Measurements from ENCODE around the gene ARMC5.

Gene ARMC5

DNA sequence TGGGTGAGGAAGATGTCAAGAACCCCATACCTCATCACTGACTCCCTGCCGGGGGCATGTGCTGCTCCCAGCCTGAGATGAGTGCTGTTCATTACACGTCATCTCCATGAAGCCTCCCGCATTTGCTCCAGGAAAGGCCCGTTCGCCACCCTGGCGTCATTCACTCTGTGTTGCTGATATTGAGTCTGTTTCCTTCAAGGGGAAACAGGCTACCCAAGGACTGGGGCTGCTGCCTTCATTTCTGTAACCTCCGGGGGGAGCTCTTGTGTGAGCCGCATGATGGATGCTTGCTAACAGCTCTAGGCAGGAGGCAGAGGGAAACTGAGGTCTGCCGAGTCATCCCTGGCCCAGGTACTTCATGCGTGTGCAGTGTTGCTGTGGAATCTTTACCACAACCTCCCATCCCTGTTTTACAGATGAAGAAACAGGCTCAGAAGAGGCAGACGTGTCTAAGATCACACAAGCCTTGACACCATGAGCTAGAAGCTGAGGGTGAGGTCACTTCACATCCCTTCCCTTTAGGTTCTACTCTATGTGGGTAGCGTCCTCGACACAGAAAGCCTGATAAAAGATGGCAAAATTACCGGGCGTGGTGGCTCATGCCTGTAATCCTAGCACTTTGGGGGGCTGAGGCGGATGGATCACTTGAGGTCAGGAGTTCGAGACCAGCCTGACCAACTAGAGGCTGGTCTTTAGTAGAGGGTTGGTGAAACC is 3.5 kb upstream of the ARMC5 start:
- no peak for ATAC-seq
- no peak for TF ChIP-seq ESRRG (CRISPR knock-in tag; IDR thresholded peaks at IDR 0.05)
- TF ChIP-seq ZNF8 (CRISPR knock-in tag; IDR thresholded peaks at IDR 0.05): no peak
- TF ChIP-seq ZFP30 (CRISPR knock-in tag; IDR thresholded peaks at IDR 0.05): no peak
- no peak for TF ChIP-seq TSHZ2 (CRISPR knock-in tag; IDR thresholded peaks at IDR 0.05)
- TF ChIP-seq ZC3H10 (CRISPR knock-in tag; IDR thresholded peaks at IDR 0.05): no peak
- TF ChIP-seq ISL1 (CRISPR knock-in tag; IDR thresholded peaks at IDR 0.05): no peak
- TF ChIP-seq RARB (CRISPR knock-in tag; IDR thresholded peaks at IDR 0.05): no peak
- TF ChIP-seq PPARA (CRISPR knock-in tag; IDR thresholded peaks at IDR 0.05; ENCODE audit: borderline replicate concordance): no peak
- no peak for TF ChIP-seq CSDC2 (CRISPR knock-in tag; IDR thresholded peaks at IDR 0.05)
- TF ChIP-seq SNAI2 (CRISPR knock-in tag; IDR thresholded peaks at IDR 0.05): no peak
- TF ChIP-seq ARNTL (CRISPR knock-in tag; IDR thresholded peaks at IDR 0.05; ENCODE audit: borderline replicate concordance, low read depth): no peak
- no peak for TF ChIP-seq ZNF70 (CRISPR knock-in tag; IDR thresholded peaks at IDR 0.05)
- TF ChIP-seq TCF4 (CRISPR knock-in tag; IDR thresholded peaks at IDR 0.05; ENCODE audit: borderline replicate concordance): no peak
- TF ChIP-seq TOX (CRISPR knock-in tag; IDR thresholded peaks at IDR 0.05; ENCODE audit: borderline replicate concordance): no peak
- no peak for TF ChIP-seq ZFP3 (CRISPR knock-in tag; IDR thresholded peaks at IDR 0.05)
- TF ChIP-seq GLIS3 (CRISPR knock-in tag; IDR thresholded peaks at IDR 0.05): no peak
- no peak for TF ChIP-seq BACH2 (CRISPR knock-in tag; IDR thresholded peaks at IDR 0.05; ENCODE audit: borderline replicate concordance)

DNA sequence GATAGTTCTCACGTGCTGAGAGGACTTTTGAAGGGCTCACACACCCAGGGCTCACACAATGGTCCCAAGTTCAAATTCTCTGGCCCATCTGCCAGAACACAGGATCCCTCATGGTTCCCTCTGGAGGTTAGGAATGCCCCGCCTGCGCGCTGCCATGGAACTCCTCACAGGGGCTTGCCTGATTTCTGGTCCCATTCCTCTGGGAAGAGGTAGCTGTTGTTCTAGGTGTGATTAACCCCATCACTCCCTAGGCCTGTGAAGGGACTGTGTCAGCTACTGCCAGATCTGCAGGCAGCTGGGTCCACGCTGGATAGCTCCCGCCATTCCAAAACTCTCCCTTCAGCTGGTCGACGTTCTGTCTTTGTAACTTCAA is 2.3 kb upstream of the ARMC5 start:
- no peak for ATAC-seq

DNA sequence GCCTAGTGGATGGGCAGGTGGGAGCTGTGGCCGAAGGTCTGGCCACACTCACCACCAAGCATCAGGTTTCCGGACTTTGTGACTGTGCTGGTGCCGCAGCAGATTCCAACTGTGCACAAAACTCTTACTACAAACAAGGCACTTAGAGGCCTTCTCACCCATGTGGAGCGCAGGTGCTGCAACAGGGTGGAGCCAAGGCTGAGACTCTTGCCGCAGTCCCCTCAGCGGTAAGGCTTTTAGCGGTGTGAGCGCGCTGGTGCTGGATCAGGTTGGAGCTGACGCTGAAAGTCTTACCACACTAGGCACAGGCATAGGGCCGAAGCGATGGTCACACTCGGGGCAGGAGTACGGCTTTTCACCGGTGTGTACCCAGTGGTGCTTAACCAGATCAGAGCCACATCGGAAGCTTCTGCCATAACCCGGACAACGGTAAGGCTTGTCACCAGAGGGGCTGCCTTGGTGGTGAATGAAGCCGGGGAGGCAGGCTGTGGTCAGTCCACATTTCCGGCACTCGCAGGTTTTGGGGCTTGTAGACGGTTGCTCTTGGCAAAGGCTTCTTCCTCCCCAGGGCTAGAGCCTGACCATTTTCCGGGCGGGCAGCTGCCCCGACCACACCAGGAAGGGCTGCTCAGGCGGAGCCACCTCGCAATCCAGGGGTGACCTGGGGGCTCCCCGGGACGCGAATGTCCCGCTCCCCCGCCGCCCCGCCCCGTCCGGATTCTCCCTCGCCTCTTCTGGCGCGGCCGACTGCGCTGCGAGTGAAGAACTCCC is 1.0 kb upstream of the ARMC5 start:
- ATAC-seq: peak; percentile 7
- TF ChIP-seq TCF4 (CRISPR knock-in tag; IDR thresholded peaks at IDR 0.05; ENCODE audit: borderline replicate concordance): no peak
- TF ChIP-seq, protein P1, sequence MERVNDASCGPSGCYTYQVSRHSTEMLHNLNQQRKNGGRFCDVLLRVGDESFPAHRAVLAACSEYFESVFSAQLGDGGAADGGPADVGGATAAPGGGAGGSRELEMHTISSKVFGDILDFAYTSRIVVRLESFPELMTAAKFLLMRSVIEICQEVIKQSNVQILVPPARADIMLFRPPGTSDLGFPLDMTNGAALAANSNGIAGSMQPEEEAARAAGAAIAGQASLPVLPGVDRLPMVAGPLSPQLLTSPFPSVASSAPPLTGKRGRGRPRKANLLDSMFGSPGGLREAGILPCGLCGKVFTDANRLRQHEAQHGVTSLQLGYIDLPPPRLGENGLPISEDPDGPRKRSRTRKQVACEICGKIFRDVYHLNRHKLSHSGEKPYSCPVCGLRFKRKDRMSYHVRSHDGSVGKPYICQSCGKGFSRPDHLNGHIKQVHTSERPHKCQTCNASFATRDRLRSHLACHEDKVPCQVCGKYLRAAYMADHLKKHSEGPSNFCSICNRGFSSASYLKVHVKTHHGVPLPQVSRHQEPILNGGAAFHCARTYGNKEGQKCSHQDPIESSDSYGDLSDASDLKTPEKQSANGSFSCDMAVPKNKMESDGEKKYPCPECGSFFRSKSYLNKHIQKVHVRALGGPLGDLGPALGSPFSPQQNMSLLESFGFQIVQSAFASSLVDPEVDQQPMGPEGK (CRISPR knock-in tag; IDR thresholded peaks at IDR 0.05; ENCODE audit: borderline replicate concordance): no peak
- TF ChIP-seq ISL1 (CRISPR knock-in tag; IDR thresholded peaks at IDR 0.05): no peak
- TF ChIP-seq SNAI2 (CRISPR knock-in tag; IDR thresholded peaks at IDR 0.05): no peak
- TF ChIP-seq RARB (CRISPR knock-in tag; IDR thresholded peaks at IDR 0.05): no peak
- no peak for TF ChIP-seq ESRRG (CRISPR knock-in tag; IDR thresholded peaks at IDR 0.05)
- TF ChIP-seq ZNF565 (CRISPR knock-in tag; conservative IDR thresholded peaks at IDR 0.05; ENCODE audit: low read depth): no peak
- no peak for TF ChIP-seq CREB5 (CRISPR knock-in tag; IDR thresholded peaks at IDR 0.05; ENCODE audit: low read depth)
- TF ChIP-seq ZNF70 (CRISPR knock-in tag; IDR thresholded peaks at IDR 0.05): no peak
- no peak for TF ChIP-seq CSRNP3 (CRISPR knock-in tag; IDR thresholded peaks at IDR 0.05)
- no peak for TF ChIP-seq GLIS3 (CRISPR knock-in tag; IDR thresholded peaks at IDR 0.05)

More for the DNA sequence above, 2.3 kb upstream of the ARMC5 start:
- no peak for TF ChIP-seq CSDC2 (CRISPR knock-in tag; IDR thresholded peaks at IDR 0.05)
- TF ChIP-seq TSHZ2 (CRISPR knock-in tag; IDR thresholded peaks at IDR 0.05): no peak
- TF ChIP-seq ZFP3 (CRISPR knock-in tag; IDR thresholded peaks at IDR 0.05): no peak
- no peak for TF ChIP-seq ZNF565 (CRISPR knock-in tag; conservative IDR thresholded peaks at IDR 0.05; ENCODE audit: low read depth)
- TF ChIP-seq ESRRG (CRISPR knock-in tag; IDR thresholded peaks at IDR 0.05): no peak
- no peak for TF ChIP-seq ZC3H10 (CRISPR knock-in tag; IDR thresholded peaks at IDR 0.05)
